ENCODE data around the gene RAPGEF4.

Gene RAPGEF4

GRCh38 chr2:172806996-172807395, 71.4 kb downstream of the RAPGEF4 start:
- H3K4me3 ChIP-seq (ENCODE audit: low read depth, low read length): no peak overlapping the region
- TF ChIP-seq, protein P1, sequence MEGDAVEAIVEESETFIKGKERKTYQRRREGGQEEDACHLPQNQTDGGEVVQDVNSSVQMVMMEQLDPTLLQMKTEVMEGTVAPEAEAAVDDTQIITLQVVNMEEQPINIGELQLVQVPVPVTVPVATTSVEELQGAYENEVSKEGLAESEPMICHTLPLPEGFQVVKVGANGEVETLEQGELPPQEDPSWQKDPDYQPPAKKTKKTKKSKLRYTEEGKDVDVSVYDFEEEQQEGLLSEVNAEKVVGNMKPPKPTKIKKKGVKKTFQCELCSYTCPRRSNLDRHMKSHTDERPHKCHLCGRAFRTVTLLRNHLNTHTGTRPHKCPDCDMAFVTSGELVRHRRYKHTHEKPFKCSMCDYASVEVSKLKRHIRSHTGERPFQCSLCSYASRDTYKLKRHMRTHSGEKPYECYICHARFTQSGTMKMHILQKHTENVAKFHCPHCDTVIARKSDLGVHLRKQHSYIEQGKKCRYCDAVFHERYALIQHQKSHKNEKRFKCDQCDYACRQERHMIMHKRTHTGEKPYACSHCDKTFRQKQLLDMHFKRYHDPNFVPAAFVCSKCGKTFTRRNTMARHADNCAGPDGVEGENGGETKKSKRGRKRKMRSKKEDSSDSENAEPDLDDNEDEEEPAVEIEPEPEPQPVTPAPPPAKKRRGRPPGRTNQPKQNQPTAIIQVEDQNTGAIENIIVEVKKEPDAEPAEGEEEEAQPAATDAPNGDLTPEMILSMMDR (IDR thresholded peaks at IDR 0.05; ENCODE audit: low read depth, low read length): no peak
- DNase-seq: no peak

DNA sequence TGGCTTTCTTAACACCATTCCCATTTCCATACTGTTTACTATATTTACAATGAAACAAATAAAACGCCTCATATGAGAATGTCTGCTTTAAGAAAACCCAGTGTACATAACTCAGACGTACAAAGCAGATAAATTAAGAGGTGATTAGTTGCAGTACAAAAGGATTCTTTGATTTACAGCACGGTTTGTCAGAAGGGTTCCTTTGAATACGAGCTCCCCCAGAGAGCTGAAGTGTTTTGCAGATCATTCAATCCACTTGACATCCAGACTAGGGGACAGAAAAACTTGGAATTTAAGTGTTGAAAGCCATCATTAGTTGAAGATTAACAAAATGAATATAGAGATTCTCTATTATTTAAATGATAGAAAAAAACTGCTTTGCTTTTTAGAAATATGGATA, 72.5 kb downstream of the RAPGEF4 start:
- no peak overlapping the region for H3K4me3 ChIP-seq (ENCODE audit: low read depth, low read length)
- no peaks in the 10 kb centered on the region for H3K36me3 ChIP-seq
- no peak for DNase-seq
- H3K27me3 ChIP-seq: no peaks in the 10 kb centered on the region
- no peaks in the 10 kb centered on the region for H3K9me3 ChIP-seq
- TF ChIP-seq, protein P1 (IDR thresholded peaks at IDR 0.05; ENCODE audit: low read depth, low read length): no peak
- peaks cover 18% of the 10 kb centered on the region for H3K4me1 ChIP-seq

More at GRCh38 chr2:172806996-172807395, 71.4 kb downstream of the RAPGEF4 start:
- H3K36me3 ChIP-seq: no peaks in the 10 kb centered on the region
- H3K4me1 ChIP-seq: peaks cover 13% of the 10 kb centered on the region
- no peaks in the 10 kb centered on the region for H3K27me3 ChIP-seq
- no peaks in the 10 kb centered on the region for H3K9me3 ChIP-seq

DNA sequence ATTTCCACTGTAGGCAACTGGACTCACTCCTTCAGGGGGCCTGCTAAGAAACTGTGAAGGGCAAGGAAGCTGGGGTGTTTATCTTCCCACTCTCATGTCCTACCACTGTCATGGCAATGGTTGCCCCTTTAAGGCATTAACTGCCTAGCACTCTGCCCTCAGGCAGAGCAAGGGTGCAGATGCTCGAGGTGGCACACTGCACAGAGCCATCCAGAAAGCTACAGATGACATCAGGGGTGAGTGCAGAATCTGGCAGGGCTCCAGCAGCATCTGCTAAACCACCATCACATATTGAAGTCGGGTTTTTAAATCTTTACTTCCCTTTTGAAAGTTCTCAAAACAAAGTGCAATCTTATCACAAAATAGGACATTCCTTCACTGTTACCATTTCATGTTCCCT, 75.4 kb downstream of the RAPGEF4 start:
- H3K4me1 ChIP-seq: peaks cover 26% of the 10 kb centered on the region
- no peaks in the 10 kb centered on the region for H3K36me3 ChIP-seq
- H3K4me3 ChIP-seq (ENCODE audit: low read depth, low read length): no peak overlapping the region
- DNase-seq: peak; percentile 69
- H3K27me3 ChIP-seq: no peaks in the 10 kb centered on the region
- TF ChIP-seq, protein P1 (IDR thresholded peaks at IDR 0.05; ENCODE audit: low read depth, low read length): no peak
- H3K9me3 ChIP-seq: no peaks in the 10 kb centered on the region

- no peaks in the 10 kb centered on the region for H3K36me3 ChIP-seq
- peaks cover 26% of the 10 kb centered on the region for H3K4me1 ChIP-seq
- TF ChIP-seq, protein P1 (IDR thresholded peaks at IDR 0.05; ENCODE audit: low read depth, low read length): no peak
- H3K9me3 ChIP-seq: no peaks in the 10 kb centered on the region
- no peak overlapping the region for H3K4me3 ChIP-seq (ENCODE audit: low read depth, low read length)
- no peaks in the 10 kb centered on the region for H3K27me3 ChIP-seq
- DNase-seq: no peak
Measured at GRCh38 chr2:172812158-172812744, 76.6 kb downstream of the RAPGEF4 start.

DNA sequence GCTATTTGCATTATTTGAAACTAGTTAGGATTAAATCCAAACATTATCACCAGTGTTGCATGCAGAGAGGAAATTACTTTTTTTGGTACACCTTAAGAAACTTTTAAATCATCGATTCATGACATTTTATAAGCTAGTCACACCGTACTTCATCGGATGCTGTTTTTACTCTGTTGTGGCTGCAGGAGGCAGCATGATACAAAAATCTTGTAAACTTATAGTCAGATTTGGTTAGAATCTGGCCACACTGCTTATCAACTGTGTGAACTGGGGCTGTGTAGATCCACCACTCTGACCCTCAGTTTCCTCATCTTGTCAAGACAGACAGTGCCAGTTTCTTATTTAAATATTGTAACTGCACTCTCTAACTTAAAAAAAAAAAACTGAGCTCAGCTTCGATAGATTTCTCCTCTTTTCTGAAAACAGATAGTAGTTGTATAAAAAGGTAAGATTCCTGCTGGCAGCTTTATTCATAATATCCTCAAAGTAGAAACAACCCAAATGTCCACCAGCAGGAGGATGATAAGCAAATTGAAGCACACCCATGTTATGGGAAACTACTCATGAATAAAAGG, 77.8 kb downstream of the RAPGEF4 start:
- no peak for DNase-seq
- no peaks in the 10 kb centered on the region for H3K27me3 ChIP-seq

DNA sequence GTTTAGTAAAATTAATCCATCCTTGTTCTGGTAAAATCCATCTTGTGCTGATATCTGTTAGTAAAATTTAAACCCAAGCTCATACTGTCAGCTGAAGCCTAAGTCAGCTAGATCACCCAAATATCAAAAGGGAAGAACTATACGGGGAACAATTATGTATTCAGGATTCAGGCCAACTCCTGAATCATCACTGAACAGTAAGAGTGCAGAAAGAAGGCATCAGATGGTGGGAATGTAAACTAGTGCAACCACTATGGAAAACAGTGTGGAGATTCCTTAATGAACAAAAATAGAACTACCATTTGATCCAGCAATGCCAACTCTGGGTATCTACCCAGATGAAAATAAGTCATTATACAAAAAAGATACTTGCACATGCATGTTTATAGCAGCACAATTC, 81.8 kb downstream of the RAPGEF4 start:
- DNase-seq: no peak
- TF ChIP-seq, protein P1 (IDR thresholded peaks at IDR 0.05; ENCODE audit: low read depth, low read length): no peak
- Histone ChIP-seq H3K9me3 (no peaks in the 10 kb centered on the region), H3K4me3 (ENCODE audit: low read depth, low read length) (no peak overlapping the region), H3K4me1 (peaks cover 19% of the 10 kb centered on the region), H3K36me3 (no peaks in the 10 kb centered on the region), H3K27me3 (no peaks in the 10 kb centered on the region)

More for the DNA sequence above, 77.8 kb downstream of the RAPGEF4 start:
- TF ChIP-seq, protein P1 (IDR thresholded peaks at IDR 0.05; ENCODE audit: low read depth, low read length): peak; percentile 58
- H3K4me3 ChIP-seq (ENCODE audit: low read depth, low read length): no peak overlapping the region
- no peaks in the 10 kb centered on the region for H3K9me3 ChIP-seq
- no peaks in the 10 kb centered on the region for H3K36me3 ChIP-seq
- H3K4me1 ChIP-seq: peaks cover 26% of the 10 kb centered on the region

All from BE2C (cell line).